KOPT-K1 (cell line): Measurements from ENCODE around the gene NEUROG2.
"Not testable (repeated sequence)": the region's sequence is repeated elsewhere in the genome, so short reads cannot be mapped to it uniquely, and the experiment has no call there.

ENCODE experiments used
- H3K27ac ChIP-seq: fragments of 200-600 bp; sonication (generic); 2 replicates; pipeline ENCODE4 v1.5.1; 2016; ENCODE audit warnings: antibody characterized with exemption, mild to moderate bottlenecking, low read depth, low read length; ENCODE audit not compliant: poor library complexity, severe bottlenecking
- H3K36me3 ChIP-seq: fragments of 200-600 bp; sonication (generic); 2 replicates; pipeline ENCODE4 v1.5.1; 2017; ENCODE audit warnings: antibody characterized with exemption, mild to moderate bottlenecking, low read length, moderate library complexity; ENCODE audit not compliant: insufficient read depth
- H3K9me3 ChIP-seq: fragments of 200-600 bp; sonication (generic); 2 replicates; pipeline ENCODE4 v1.5.1; 2017; ENCODE audit warnings: antibody characterized with exemption, low read length, mild to moderate bottlenecking; ENCODE audit not compliant: insufficient read depth, poor library complexity, severe bottlenecking

The NEUROG2 gene

DNA sequence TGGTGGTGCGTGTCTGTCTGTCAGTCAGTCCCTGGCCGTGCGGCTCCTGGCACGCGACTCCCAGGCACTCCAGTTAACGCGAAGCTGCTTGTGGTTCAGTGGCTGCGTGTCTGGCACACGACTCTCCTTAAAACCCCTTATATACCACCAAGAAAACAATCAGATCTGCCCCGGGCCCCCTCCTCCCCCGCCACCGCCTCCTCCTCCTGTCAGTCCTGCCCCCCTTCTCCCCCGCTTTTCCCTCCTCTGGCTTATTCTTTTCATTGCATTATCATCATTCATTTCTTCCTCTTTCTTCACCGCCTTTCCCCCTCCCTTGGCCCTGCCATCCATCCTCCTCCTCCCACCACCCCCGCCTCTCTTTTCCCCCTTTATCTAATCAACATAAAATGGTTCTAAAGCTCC lies at the start of gene NEUROG2:
Gene NEUROG2, minus strand, starts transcription at position 115 of the 405 bp plus-strand sequence. CDS start 705 bp downstream, outside the sequence.
- Histone ChIP-seq H3K36me3 (no peaks in the 10 kb centered on the region), H3K27ac (no peak within 1 kb of the TSS), H3K9me3 (peaks cover 4% of the 10 kb centered on the region)

GRCh38 chr4:112564706-112565270 lies 48.8 kb upstream of the NEUROG2 start:
- peaks cover 52% of the 10 kb centered on the region for H3K36me3 ChIP-seq

DNA sequence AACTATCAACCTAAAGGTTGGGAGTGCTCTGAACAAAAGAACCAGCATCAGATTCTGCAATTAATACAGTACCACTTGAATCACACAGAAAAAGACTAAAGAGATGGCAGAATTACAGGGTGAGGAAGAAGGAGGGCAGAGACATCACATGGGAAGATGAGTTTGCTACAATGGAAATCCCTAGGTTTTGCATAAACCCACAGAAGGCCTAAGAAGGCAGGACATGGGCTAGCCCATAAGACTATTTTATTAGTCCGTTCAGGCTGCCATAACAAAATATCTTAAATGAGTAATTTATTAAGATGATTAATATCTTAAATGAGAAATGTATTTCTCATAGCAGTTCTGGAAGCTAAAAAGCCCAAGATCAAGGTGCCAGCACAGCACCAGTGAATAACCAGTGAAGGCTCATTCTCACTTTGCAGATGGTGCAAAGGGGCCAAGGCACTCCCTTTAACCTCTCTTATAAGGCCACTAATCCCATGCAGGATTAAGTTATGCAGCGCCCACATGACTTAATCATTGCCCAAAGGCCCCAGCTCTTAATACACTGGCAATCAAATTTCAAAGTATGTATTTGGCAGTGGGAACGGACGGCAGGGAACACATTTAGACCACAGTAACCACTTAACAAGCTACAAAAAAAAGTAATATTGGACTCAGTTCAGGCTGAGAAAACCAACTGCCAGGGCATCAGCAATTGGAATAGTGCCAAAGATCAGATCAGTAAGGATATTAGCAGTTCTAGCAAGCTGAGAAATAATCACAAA lies 47.6 kb upstream of the NEUROG2 start:
- no peaks in the 10 kb centered on the region for H3K9me3 ChIP-seq
- H3K36me3 ChIP-seq, result peaks cover 63% of the 10 kb centered on the region
- H3K27ac ChIP-seq, result no peak overlapping the region

More at GRCh38 chr4:112564706-112565270, 48.8 kb upstream of the NEUROG2 start:
- Histone ChIP-seq H3K27ac (no peak overlapping the region), H3K9me3 (no peaks in the 10 kb centered on the region)

DNA sequence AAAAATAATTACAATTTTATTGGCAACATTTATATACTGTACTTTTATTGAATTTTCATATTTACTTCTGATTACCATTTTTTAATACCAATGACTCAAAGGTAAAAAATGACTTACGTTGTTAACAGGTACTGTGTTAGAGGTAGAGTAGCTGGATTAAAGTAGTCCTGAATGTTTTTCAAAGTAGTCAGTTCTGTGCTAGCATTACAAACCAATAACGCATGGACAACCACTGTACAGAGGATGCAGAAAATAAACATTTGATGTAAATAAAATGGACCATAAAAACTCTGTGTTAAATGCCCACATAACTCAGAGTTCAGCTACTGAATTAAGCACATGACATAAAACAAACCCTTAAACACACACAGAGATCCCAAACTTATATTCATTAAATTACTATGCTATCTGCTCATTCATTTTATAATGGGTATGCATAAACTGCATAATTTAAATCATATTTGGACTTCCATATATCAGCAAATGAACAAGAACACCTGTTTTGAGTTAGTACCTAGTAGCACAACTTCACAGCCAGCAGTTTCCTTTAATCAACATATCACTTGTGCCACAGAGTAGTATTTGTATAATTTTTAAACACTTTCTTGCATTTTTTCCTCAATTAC lies 46.4 kb upstream of the NEUROG2 start:
- Histone ChIP-seq H3K9me3 (no peaks in the 10 kb centered on the region), H3K36me3 (peaks cover 66% of the 10 kb centered on the region), H3K27ac (no peak overlapping the region)

GRCh38 chr4:112560084-112560483 lies 44.1 kb upstream of the NEUROG2 start:
- Histone ChIP-seq H3K36me3 (peaks cover 63% of the 10 kb centered on the region), H3K9me3 (no peaks in the 10 kb centered on the region), H3K27ac (no peak overlapping the region)

GRCh38 chr4:112559053-112559452 lies 43.1 kb upstream of the NEUROG2 start:
- H3K9me3 ChIP-seq, result no peaks in the 10 kb centered on the region
- H3K27ac ChIP-seq, result no peak overlapping the region
- H3K36me3 ChIP-seq, result peaks cover 60% of the 10 kb centered on the region

GRCh38 chr4:112557676-112558411 lies 41.9 kb upstream of the NEUROG2 start:
- Histone ChIP-seq H3K27ac (no peak overlapping the region), H3K36me3 (peaks cover 64% of the 10 kb centered on the region), H3K9me3 (no peaks in the 10 kb centered on the region)

GRCh38 chr4:112554271-112554670 lies 38.3 kb upstream of the NEUROG2 start:
- H3K36me3 ChIP-seq, result peaks cover 37% of the 10 kb centered on the region
- H3K27ac ChIP-seq, H3K9me3 ChIP-seq: not testable (repeated sequence)

GRCh38 chr4:112552668-112553067 lies 36.7 kb upstream of the NEUROG2 start:
- Histone ChIP-seq H3K36me3 (peaks cover 28% of the 10 kb centered on the region), H3K27ac (no peak overlapping the region), H3K9me3 (no peaks in the 10 kb centered on the region)

DNA sequence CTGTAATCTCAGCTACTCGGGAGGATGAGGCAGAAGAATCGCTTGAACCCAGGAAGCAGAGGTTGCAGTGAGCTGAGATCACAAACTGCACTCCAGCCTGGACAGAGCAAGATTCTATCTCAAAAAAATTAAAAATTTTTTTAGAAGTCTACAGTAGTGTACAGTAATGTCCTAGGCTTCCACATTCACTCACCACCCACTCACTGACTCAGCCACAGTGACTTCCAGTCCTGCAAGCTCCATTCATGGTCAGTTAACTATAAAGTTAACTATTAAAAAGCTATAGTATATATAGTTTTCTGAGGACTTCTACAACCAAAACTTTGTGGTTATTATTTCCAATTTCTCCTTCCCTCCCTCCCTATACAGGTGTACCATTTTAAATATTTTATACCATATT lies 34.7 kb upstream of the NEUROG2 start:
- Histone ChIP-seq H3K9me3 (no peaks in the 10 kb centered on the region), H3K27ac (no peak overlapping the region), H3K36me3 (peaks cover 28% of the 10 kb centered on the region)

GRCh38 chr4:112546476-112546875 lies 30.5 kb upstream of the NEUROG2 start:
- Histone ChIP-seq H3K9me3 (no peaks in the 10 kb centered on the region), H3K27ac (no peak overlapping the region), H3K36me3 (peaks cover 29% of the 10 kb centered on the region; the same call in 1 of the 2 replicates)

DNA sequence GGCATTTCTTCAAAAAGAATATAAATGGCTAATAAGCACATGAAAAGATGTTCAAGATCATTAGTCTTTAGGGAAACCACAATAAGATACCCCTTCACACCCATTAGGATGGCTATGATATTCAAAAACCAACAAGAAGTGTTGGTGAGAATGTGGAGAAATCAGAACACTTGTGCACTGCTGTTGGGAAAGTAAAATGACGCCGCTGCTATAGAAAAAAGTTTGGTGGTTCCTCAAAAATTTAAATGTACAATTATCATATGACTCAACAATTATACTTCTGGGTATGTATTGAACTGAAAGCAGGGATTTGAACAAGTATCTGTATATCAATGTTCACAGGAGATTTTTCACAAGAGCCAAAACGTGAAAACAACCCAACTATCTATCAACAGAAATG lies 29.4 kb upstream of the NEUROG2 start:
- Histone ChIP-seq H3K27ac (no peak overlapping the region), H3K9me3 (no peaks in the 10 kb centered on the region), H3K36me3 (peaks cover 29% of the 10 kb centered on the region; the same call in 1 of the 2 replicates)

- H3K36me3 ChIP-seq, result peaks cover 31% of the 10 kb centered on the region
- H3K27ac ChIP-seq, result no peak overlapping the region
- H3K9me3 ChIP-seq, result no peaks in the 10 kb centered on the region
Measured at GRCh38 chr4:112540695-112541094, 24.7 kb upstream of the NEUROG2 start.

DNA sequence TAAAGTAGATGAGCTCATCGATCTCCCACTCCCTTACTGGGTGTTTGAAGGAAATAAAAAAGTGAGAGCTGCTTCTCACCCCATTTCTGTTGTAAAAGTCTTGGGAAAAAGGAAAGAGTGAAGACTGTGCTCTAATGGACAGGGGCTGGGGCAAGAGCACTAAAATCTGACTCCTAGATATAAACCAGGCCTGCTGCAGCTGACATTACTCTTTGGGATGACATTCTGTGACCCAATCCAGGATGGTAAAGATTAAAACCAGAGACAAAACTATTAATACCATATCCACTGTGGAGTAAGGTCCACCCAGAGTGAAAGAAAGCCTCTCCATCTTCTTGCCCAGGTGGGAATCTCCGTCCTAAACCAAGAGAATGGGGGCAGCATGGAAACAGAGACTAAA lies 20.1 kb upstream of the NEUROG2 start:
- no peak overlapping the region for H3K27ac ChIP-seq

GRCh38 chr4:112532267-112532666 lies 16.3 kb upstream of the NEUROG2 start:
- no peaks in the 10 kb centered on the region for H3K9me3 ChIP-seq
- 0 out of 2 replicates have a peak, but pooled peaks cover under 1% of the 10 kb centered on the region for H3K36me3 ChIP-seq
- H3K27ac ChIP-seq, result no peak overlapping the region

More for the DNA sequence above, 20.1 kb upstream of the NEUROG2 start:
- H3K9me3 ChIP-seq, result no peaks in the 10 kb centered on the region
- peaks cover 12% of the 10 kb centered on the region for H3K36me3 ChIP-seq
